NOMO-1 treated with dmso at 0.1 percent for 144 hours (cell line): Measurements from ENCODE around the gene ADGRL1.
"Not testable (repeated sequence)": the region's sequence is repeated elsewhere in the genome, so short reads cannot be mapped to it uniquely, and the experiment has no call there.

Source experiments
- DNase-seq: peaks from one replicate; lab custom pipeline; 2025; ENCODE audit not compliant: unreplicated experiment; lab: John Stamatoyannopoulos, UW

The ADGRL1 gene

DNA sequence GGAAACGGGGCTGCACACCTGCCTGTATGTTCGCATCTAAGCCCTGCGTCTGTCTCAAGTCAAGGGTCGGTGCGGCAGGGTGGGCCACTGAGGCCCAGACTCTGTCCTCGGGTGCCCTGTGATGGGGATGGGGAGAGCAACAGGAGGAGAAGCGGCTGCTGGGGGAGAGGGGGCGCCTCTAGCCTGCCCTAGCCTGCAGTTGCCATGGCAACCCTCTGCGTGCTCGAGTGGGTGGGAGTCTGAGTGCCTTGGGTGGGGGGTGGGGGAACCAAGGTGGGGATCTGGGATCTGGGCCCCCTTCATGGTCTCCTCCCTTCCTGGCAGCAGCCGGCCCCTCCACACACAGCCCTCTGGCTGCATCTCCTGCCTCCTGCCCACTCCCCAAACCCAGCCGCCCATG is 10.8 kb downstream of the ADGRL1 start:
- DNase-seq = not testable (repeated sequence)

- no peak for DNase-seq
These were observed 16.6 kb downstream of the ADGRL1 start for GRCh38 chr19:14189415-14189814.

GRCh38 chr19:14188086-14188485 is 17.9 kb downstream of the ADGRL1 start:
- not testable (repeated sequence) for DNase-seq

DNA sequence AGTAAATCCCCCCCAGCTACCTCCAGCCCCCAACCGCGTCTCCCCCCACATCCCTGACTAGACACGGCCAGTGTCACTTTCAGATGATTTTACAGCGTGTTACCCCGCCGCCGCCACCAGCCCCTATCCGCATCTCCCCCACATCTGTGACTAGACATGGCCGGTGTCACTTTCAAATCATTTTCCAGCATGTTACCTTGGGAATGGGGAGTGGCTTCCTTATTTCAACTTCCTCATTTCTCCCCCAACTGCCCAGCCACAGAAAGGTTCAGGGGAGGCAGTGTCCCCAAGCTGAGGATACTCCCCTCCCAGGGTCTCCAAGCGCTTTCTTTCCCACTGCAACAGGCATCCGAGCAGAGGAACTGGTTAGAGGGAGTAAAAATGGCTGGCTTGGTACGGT is 18.4 kb downstream of the ADGRL1 start:
- DNase-seq = no peak

GRCh38 chr19:14186684-14187083 is 19.3 kb downstream of the ADGRL1 start:
- not testable (repeated sequence) for DNase-seq

DNA sequence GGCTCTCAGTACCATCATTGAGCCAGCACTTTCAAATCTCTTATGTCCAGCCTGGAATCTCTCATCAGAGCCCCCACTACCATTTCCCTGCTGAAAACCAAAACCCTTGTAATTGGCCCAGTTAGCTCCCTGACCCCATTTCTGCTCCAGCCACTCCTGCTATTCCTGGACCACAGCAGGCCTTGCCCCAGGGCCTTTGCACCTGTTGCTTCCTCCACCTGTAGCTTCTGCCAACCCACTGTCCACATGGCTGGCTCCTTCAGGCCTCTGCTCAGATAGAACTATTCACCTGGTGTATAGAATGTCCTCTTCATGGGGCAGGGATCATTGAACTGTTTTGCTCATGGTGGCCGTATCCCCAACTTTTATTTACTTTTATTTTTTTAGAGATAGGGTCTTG is 20.3 kb downstream of the ADGRL1 start:
- DNase-seq = not testable (repeated sequence)

GRCh38 chr19:14185158-14185557 is 20.8 kb downstream of the ADGRL1 start:
- no peak for DNase-seq

- no peak for DNase-seq
These were observed 22.1 kb downstream of the ADGRL1 start for GRCh38 chr19:14183741-14184350.

DNA sequence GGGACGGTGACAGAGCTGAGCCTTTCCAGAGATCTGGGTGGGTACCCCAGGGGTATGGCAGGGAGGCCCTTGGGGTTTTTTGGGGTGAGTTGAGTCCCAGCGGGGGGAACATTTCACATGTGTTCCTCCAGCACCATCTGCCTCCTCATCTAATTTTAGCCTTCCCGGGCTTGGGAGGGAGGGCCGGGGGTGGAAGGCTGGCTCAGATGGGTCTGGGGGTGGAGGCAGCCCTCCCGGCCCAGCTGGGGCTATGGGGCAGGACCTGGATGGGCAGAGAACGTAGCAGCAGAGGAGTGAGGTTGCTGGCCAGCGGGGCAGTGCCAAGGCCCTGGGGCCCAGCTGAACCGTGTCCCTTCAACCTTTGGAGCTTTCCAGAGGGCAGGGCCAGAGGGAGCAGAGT is 23.5 kb downstream of the ADGRL1 start:
- DNase-seq = no peak

- DNase-seq = no peak
These were observed 24.1 kb downstream of the ADGRL1 start for GRCh38 chr19:14181906-14182305.

GRCh38 chr19:14181199-14181598 is 24.8 kb downstream of the ADGRL1 start:
- DNase-seq = not testable (repeated sequence)

- DNase-seq = no peak
These were observed 28.4 kb downstream of the ADGRL1 start for GRCh38 chr19:14177496-14178074.

GRCh38 chr19:14175351-14175792 is 30.6 kb downstream of the ADGRL1 start:
- DNase-seq = no peak

DNA sequence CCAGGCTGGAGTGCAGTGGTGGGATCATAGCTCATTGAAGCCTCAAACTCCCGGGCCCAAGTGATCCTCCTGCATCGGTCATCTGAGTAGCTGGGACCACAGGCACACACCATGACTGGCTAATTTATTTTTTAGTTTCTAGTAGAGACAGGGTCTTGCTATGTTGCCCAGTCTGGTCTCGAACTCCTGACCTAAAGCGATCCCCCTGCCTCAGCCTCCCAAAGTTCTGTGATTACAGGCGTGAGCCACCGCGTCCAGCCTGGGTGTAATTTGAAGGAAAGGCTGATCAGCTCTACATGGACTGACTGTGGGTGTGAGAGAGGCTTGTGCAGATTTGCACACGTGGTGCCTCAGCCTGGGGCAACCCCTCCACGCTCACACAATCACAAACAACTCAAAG is 31.1 kb downstream of the ADGRL1 start:
- no peak for DNase-seq

- no peak for DNase-seq
These were observed 37.0 kb downstream of the ADGRL1 start for GRCh38 chr19:14168993-14169392.

- DNase-seq = no peak
These were observed 37.6 kb downstream of the ADGRL1 start for GRCh38 chr19:14168259-14168972.

GRCh38 chr19:14167576-14168138 is 38.3 kb downstream of the ADGRL1 start:
- no peak for DNase-seq

GRCh38 chr19:14166999-14167575 is 38.9 kb downstream of the ADGRL1 start:
- DNase-seq = no peak

DNA sequence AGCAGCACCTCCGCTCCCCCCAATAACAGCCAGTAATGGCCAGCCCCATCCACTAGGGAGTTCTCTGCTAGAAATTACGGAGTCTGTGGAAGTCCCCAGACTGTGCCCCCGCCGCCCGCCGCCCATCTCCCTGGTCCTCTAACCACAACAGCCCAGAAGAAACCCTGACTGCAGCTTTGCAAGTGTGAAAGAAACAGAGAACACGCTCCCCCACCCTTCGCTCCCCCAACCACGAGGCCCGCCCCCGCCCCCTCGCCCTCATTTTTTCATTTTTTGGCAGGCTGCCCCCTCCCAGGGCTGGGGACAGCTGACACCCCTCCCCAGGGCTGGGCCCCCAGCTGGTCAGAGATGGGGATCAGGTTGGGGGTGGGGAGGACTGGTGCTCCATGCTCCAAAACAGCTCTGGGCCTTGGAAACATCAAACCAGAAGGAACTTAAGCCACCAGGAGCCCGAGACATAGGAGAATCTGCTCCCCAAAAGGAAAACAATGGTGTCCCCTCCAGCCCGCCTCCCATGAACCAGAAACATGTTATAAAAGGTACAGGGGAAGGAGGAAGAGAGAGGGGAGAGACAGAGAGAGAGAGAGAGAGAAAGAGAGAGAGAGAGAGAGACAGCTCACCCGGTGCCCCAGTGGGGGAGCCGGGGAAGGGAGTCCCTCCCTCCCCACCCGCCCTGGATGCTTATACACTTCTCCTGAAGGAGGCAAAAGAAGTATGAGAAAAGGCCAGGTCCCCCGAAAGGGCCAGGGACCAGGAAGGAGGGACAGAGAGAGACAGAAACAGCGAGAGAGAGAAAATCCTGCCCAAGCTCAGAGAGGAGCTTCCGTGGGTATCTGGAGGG is 39.8 kb downstream of the ADGRL1 start:
- no peak for DNase-seq

DNA sequence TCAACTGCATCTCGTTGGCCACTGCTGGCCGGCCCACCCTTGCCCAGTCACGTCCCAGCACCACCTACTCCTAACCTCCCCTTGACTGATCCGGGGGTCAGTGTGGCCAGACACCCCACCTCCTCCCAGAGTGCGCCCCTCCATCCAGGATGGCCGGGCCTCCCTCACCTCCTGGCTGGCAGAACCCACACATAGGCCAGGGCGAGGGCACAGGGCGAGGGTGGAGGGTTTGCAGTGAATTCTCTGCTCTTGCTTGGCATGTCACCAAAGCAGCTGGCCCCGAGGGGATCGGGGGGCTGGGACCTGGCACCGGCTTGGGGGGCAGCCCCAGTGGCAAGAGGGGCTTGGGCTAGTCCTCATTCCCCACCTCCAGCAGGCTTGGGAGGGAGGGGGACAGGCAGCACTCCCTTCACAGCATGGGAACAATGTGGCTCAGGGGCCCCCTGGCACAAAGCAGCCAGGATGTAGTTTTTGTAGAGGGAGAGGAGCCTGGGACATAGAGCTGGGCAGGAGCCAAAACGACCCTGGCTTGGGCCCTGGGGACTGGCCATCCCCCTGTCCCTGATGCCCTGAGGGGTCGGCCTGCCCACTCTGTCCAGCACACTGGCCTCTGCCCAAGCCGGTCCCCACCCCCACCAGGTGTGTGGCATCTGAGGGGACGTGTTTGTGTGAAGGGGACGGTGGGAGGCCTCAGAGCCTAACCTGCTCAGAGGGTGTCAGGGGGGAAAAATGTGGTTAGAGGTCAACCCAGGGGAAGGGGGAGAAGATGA is 41.1 kb downstream of the ADGRL1 start:
- no peak for DNase-seq
